NT2/D1 (cell line): ENCODE results near the gene GYPE.
"Not testable (repeated sequence)": the region's sequence is repeated elsewhere in the genome, so short reads cannot be mapped to it uniquely, and the experiment has no call there.

Source experiments
- DNase-seq: peaks from one replicate; pipeline ENCODE4 v3.0.0-alpha.2; 2011; ENCODE audit warnings: low read depth, low spot score
- H3K27me3 ChIP-seq: 2 replicates; pipeline ENCODE4 v1.6.0; 2011; ENCODE audit warnings: mild to moderate bottlenecking; ENCODE audit not compliant: insufficient read length, insufficient read depth
- H3K36me3 ChIP-seq: 2 replicates; pipeline ENCODE4 v1.6.1; 2011; ENCODE audit warnings: mild to moderate bottlenecking, low read length, mixed read lengths; ENCODE audit not compliant: insufficient read depth, insufficient read length
- H3K4me1 ChIP-seq: 2 replicates; pipeline ENCODE4 v1.5.1; 2011; ENCODE audit not compliant: insufficient read depth, insufficient read length
- H3K4me3 ChIP-seq: 2 replicates; pipeline ENCODE4 v1.5.1; 2011; ENCODE audit warnings: low read depth; ENCODE audit not compliant: insufficient read length
- H3K9ac ChIP-seq: 2 replicates; pipeline ENCODE4 v1.6.0; 2011; ENCODE audit warnings: low read depth; ENCODE audit not compliant: insufficient read length
- H3K9me3 ChIP-seq: 2 replicates; pipeline ENCODE4 v1.5.1; 2011; ENCODE audit warnings: mild to moderate bottlenecking, low read length; ENCODE audit not compliant: insufficient read depth
- SUZ12 ChIP-seq: IDR thresholded peaks from 2 replicates; pipeline ENCODE4 v1.6.1; 2011; ENCODE audit not compliant: insufficient read length, insufficient read depth; ENCODE audit errors: extremely low read depth
- YY1 ChIP-seq: IDR thresholded peaks from 2 replicates; pipeline ENCODE4 v1.6.1; 2011; ENCODE audit not compliant: insufficient read length, insufficient read depth
- ZNF274 ChIP-seq: IDR thresholded peaks from 2 replicates; pipeline ENCODE4 v1.6.1; 2011; ENCODE audit warnings: mild to moderate bottlenecking, low read depth, low read length

The GYPE gene

GRCh38 chr4:143905440-143905839 lies at the start of gene GYPE:
Gene GYPE (minus strand): TSS chr4:143905559. CDS start chr4:143905507, 52 bp downstream.
- not testable (repeated sequence) for H3K27me3 ChIP-seq, H3K4me1 ChIP-seq, H3K4me3 ChIP-seq, DNase-seq, H3K36me3 ChIP-seq, H3K9ac ChIP-seq, H3K9me3 ChIP-seq

- H3K36me3 ChIP-seq, H3K9ac ChIP-seq, H3K4me3 ChIP-seq, DNase-seq, H3K4me1 ChIP-seq, H3K9me3 ChIP-seq, H3K27me3 ChIP-seq: not testable (repeated sequence)
Measured at GRCh38 chr4:143951458-143951972, 46.2 kb upstream of the GYPE start.

- not testable (repeated sequence) for H3K4me1 ChIP-seq, H3K9ac ChIP-seq, H3K27me3 ChIP-seq, DNase-seq, H3K36me3 ChIP-seq, H3K9me3 ChIP-seq, H3K4me3 ChIP-seq
Measured at GRCh38 chr4:143950967-143951366, 45.6 kb upstream of the GYPE start.

GRCh38 chr4:143950185-143950584 lies 44.8 kb upstream of the GYPE start:
- not testable (repeated sequence) for H3K27me3 ChIP-seq, H3K4me3 ChIP-seq, H3K9ac ChIP-seq, H3K9me3 ChIP-seq, H3K4me1 ChIP-seq, H3K36me3 ChIP-seq, DNase-seq

DNA sequence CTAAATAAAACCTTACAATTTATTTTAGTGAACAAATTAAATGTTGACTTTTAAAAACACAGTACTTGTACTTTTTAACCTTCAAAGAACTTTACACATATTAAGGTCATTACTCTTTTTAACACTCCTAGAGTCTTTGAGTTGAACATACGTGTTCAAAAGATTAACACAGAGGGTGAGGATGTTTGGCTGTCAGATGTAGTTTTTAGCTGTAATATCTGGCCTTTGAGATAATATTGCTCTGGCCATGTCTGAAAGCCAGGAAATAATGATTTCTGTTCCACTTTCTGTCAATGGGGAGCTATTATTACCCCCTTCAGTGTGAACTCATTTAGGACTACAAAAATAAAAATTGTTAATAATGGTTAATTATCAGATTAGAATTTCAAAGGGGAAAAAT lies 42.1 kb upstream of the GYPE start:
- H3K4me1 ChIP-seq, DNase-seq, H3K36me3 ChIP-seq, H3K9me3 ChIP-seq, H3K9ac ChIP-seq, H3K27me3 ChIP-seq, H3K4me3 ChIP-seq: not testable (repeated sequence)

DNA sequence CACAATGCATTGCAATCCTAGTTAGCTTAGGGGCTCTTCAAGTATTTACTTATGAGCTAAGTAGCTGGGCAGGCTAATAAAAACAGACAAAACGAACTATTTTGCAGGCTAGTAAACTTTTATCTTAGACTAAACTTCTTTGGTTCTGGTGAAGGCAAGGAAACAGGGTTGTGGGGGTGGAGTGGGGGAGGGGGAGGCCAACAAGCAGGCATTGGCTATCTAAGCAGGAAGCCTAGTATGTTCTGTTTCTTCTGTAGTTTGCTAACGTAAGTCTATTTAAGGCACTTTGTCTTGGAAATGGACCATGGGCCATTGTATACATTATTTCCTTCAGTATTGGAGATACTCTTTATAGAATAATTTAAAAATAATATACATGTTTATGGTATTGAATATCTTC lies 35.3 kb upstream of the GYPE start:
- not testable (repeated sequence) for H3K36me3 ChIP-seq, H3K27me3 ChIP-seq, H3K9me3 ChIP-seq, H3K4me1 ChIP-seq, H3K4me3 ChIP-seq, DNase-seq, H3K9ac ChIP-seq

DNA sequence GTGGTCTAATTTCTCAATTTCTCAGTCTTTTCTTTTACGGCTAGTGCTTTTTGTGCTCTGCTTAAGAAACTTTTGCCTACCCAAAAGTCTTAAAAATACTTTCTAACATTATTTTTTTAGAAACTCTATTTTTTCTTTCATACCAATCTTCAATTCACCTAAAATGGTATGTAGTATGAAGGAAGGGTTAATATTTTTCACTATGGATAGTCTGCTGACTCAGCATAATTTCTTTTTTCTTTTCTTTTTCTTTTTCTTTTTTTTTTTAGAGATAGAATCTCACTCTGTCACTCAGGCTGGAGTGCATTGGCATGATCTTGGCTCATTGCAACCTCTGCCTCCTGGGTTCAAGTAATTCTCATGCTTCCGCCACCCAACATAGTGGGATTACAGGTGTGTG lies 34.2 kb upstream of the GYPE start:
- TF ChIP-seq ZNF274 (no peak), YY1 (no peak), SUZ12 (no peak)
- Histone ChIP-seq H3K36me3 (no peaks in the 10 kb centered on the region), H3K4me1 (no peaks in the 10 kb centered on the region), H3K4me3 (no peak overlapping the region), H3K9me3 (no peaks in the 10 kb centered on the region), H3K27me3 (no peaks in the 10 kb centered on the region), H3K9ac (no peak overlapping the region)
- no peak for DNase-seq

DNA sequence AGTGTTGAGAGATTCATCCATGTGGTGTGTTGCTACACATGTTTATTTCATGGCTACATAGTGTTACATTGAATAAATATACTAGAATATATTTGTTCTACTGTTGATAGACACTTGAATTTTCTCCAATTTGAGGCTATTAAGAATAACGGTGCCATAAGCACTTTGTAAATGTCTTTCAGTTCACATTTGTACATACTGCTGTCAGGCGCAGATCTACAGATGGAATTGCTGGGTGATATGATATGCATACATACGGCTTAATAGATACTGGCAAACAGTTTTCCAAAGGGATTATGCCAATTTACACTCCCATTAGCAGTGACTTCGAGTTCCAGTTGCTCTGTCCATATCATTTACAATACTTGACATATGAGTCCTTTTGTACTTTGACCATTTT lies 33.5 kb upstream of the GYPE start:
- not testable (repeated sequence) for H3K4me3 ChIP-seq, DNase-seq, H3K36me3 ChIP-seq, H3K4me1 ChIP-seq, H3K9me3 ChIP-seq, H3K9ac ChIP-seq, H3K27me3 ChIP-seq

- Histone ChIP-seq H3K4me3 (no peak overlapping the region), H3K9me3 (no peaks in the 10 kb centered on the region), H3K4me1 (no peaks in the 10 kb centered on the region), H3K27me3 (no peaks in the 10 kb centered on the region), H3K9ac (no peak overlapping the region), H3K36me3 (no peaks in the 10 kb centered on the region)
- no peak for DNase-seq
- TF ChIP-seq ZNF274 (no peak), SUZ12 (no peak), YY1 (no peak)
Measured at GRCh38 chr4:143921181-143921580, 15.8 kb upstream of the GYPE start.

GRCh38 chr4:143916485-143916884 lies 11.1 kb upstream of the GYPE start:
- not testable (repeated sequence) for DNase-seq, H3K4me1 ChIP-seq, H3K4me3 ChIP-seq, H3K27me3 ChIP-seq, H3K9me3 ChIP-seq, H3K36me3 ChIP-seq, H3K9ac ChIP-seq

- H3K9ac ChIP-seq, H3K9me3 ChIP-seq, DNase-seq, H3K27me3 ChIP-seq, H3K4me3 ChIP-seq, H3K4me1 ChIP-seq, H3K36me3 ChIP-seq: not testable (repeated sequence)
Measured at GRCh38 chr4:143912478-143912877, 7.1 kb upstream of the GYPE start.
